ENCODE measurements around the gene MAPKAPK2.

Gene MAPKAPK2

GRCh38 chr1:206716159-206716869 lies 31.6 kb downstream of the MAPKAPK2 start:
- Histone ChIP-seq H2BK12ac (ENCODE audit: low read length) (no peak overlapping the region), H3K27me3 (ENCODE audit: control insufficient read depth in 3 of 3, insufficient read depth in 3 of 3, low read depth in 1 of 3, low read length in 3 of 3) (no peaks in the 10 kb centered on the region), H3K4me1 (ENCODE audit: control insufficient read depth in 2 of 2, insufficient read depth in 1 of 2, low read depth in 1 of 2, low read length in 2 of 2) (peaks cover 3 to 5% of the 10 kb centered on the region in 2 donors), H3K36me3 (replicated peaks in 1 of 2; ENCODE audit: control insufficient read depth in 2 of 2, insufficient read depth in 2 of 2, low read length in 2 of 2) (no peaks in the 10 kb centered on the region), H3K4me2 (ENCODE audit: insufficient read depth, low read length, poor library complexity, severe bottlenecking) (no peak overlapping the region), H2AFZ (ENCODE audit: low read length) (no peak overlapping the region), H4K8ac (ENCODE audit: low read depth, low read length) (no peak overlapping the region), H2AK5ac (ENCODE audit: low read depth, low read length) (no peak overlapping the region), H3K27ac (replicated peaks; ENCODE audit: low read length) (no peak overlapping the region), H3K4me3 (ENCODE audit: low read length in 2 of 2) (no peak overlapping the region), H3K18ac (ENCODE audit: low read length) (no peak overlapping the region), H2BK120ac (ENCODE audit: low read depth, low read length) (no peak overlapping the region), H3K9me3 (replicated peaks in 1 of 2; ENCODE audit: control insufficient read depth in 2 of 2, insufficient read depth in 1 of 2, low read depth in 1 of 2, low read length in 2 of 2) (no peaks in the 10 kb centered on the region), H4K91ac (ENCODE audit: low read depth, low read length, poor library complexity) (no peak overlapping the region), H2BK15ac (ENCODE audit: low read length) (no peak overlapping the region), H2BK5ac (ENCODE audit: low read length) (no peak overlapping the region), H3K23ac (ENCODE audit: low read depth, low read length, poor library complexity) (no peak overlapping the region), H3K14ac (ENCODE audit: low read length) (no peak overlapping the region), H3K79me1 (ENCODE audit: low read depth, low read length) (peaks cover 6% of the 10 kb centered on the region), H3K4ac (ENCODE audit: low read length) (no peak overlapping the region), H3K9ac (ENCODE audit: low read depth, low read length, poor library complexity) (no peak overlapping the region)
- no peak for DNase-seq (ENCODE audit: low spot score)
- no CpG with 5 or more reads among the region's 11 CpGs for WGBS, 2 donors (ENCODE audit: extremely low coverage in 2 of 2, insufficient read length in 2 of 2, insufficient replicate concordance in 1 of 2)

- WGBS, 2 donors (ENCODE audit: extremely low coverage in 2 of 2, insufficient read length in 2 of 2, insufficient replicate concordance in 1 of 2) = no CpG with 5 or more reads among the region's 8 CpGs
- no peak for DNase-seq (ENCODE audit: low spot score)
- H3K4me1 ChIP-seq (ENCODE audit: control insufficient read depth in 2 of 2, insufficient read depth in 1 of 2, low read depth in 1 of 2, low read length in 2 of 2) = peaks cover 3 to 5% of the 10 kb centered on the region in 2 donors
- H3K27ac ChIP-seq (replicated peaks; ENCODE audit: low read length) = no peak overlapping the region
- no peak overlapping the region for H3K4ac ChIP-seq (ENCODE audit: low read length)
- H2BK15ac ChIP-seq (ENCODE audit: low read length) = no peak overlapping the region
- no peak overlapping the region for H3K4me3 ChIP-seq (ENCODE audit: low read length in 2 of 2)
- no peak overlapping the region for H4K8ac ChIP-seq (ENCODE audit: low read depth, low read length)
- no peak overlapping the region for H3K4me2 ChIP-seq (ENCODE audit: insufficient read depth, low read length, poor library complexity, severe bottlenecking)
- no peak overlapping the region for H2BK120ac ChIP-seq (ENCODE audit: low read depth, low read length)
- H2AK5ac ChIP-seq (ENCODE audit: low read depth, low read length) = no peak overlapping the region
- peaks cover 6% of the 10 kb centered on the region for H3K79me1 ChIP-seq (ENCODE audit: low read depth, low read length)
- no peak overlapping the region for H3K18ac ChIP-seq (ENCODE audit: low read length)
- no peak overlapping the region for H3K14ac ChIP-seq (ENCODE audit: low read length)
- H3K23ac ChIP-seq (ENCODE audit: low read depth, low read length, poor library complexity) = no peak overlapping the region
- H2BK12ac ChIP-seq (ENCODE audit: low read length) = no peak overlapping the region
- no peak overlapping the region for H4K91ac ChIP-seq (ENCODE audit: low read depth, low read length, poor library complexity)
- H3K9ac ChIP-seq (ENCODE audit: low read depth, low read length, poor library complexity) = no peak overlapping the region
- H3K36me3 ChIP-seq (replicated peaks in 1 of 2; ENCODE audit: control insufficient read depth in 2 of 2, insufficient read depth in 2 of 2, low read length in 2 of 2) = no peaks in the 10 kb centered on the region
- no peak overlapping the region for H2BK5ac ChIP-seq (ENCODE audit: low read length)
- H2AFZ ChIP-seq (ENCODE audit: low read length) = no peak overlapping the region
- H3K27me3 ChIP-seq (ENCODE audit: control insufficient read depth in 3 of 3, insufficient read depth in 3 of 3, low read depth in 1 of 3, low read length in 3 of 3) = no peaks in the 10 kb centered on the region
- H3K9me3 ChIP-seq (replicated peaks in 1 of 2; ENCODE audit: control insufficient read depth in 2 of 2, insufficient read depth in 1 of 2, low read depth in 1 of 2, low read length in 2 of 2) = no peaks in the 10 kb centered on the region
Observed at GRCh38 chr1:206716870-206717673, 32.4 kb downstream of the MAPKAPK2 start.

- no peak overlapping the region for H2BK15ac ChIP-seq (ENCODE audit: low read length)
- peaks cover 8% of the 10 kb centered on the region for H3K79me1 ChIP-seq (ENCODE audit: low read depth, low read length)
Observed at GRCh38 chr1:206717674-206717989, 32.9 kb downstream of the MAPKAPK2 start.

GRCh38 chr1:206719169-206719839 lies 34.6 kb downstream of the MAPKAPK2 start:
- no peak overlapping the region for H3K4me3 ChIP-seq (ENCODE audit: low read length in 2 of 2)
- peaks cover 3 to 12% of the 10 kb centered on the region in 2 donors for H3K4me1 ChIP-seq (ENCODE audit: control insufficient read depth in 2 of 2, insufficient read depth in 1 of 2, low read depth in 1 of 2, low read length in 2 of 2)
- H3K27ac ChIP-seq (replicated peaks; ENCODE audit: low read length) = no peak overlapping the region
- H3K79me1 ChIP-seq (ENCODE audit: low read depth, low read length) = peaks cover 13% of the 10 kb centered on the region
- no peak overlapping the region for H3K9ac ChIP-seq (ENCODE audit: low read depth, low read length, poor library complexity)
- no peak overlapping the region for H3K4me2 ChIP-seq (ENCODE audit: insufficient read depth, low read length, poor library complexity, severe bottlenecking)
- no peak overlapping the region for H3K18ac ChIP-seq (ENCODE audit: low read length)
- H2BK5ac ChIP-seq (ENCODE audit: low read length) = no peak overlapping the region
- no peaks in the 10 kb centered on the region for H3K9me3 ChIP-seq (replicated peaks in 1 of 2; ENCODE audit: control insufficient read depth in 2 of 2, insufficient read depth in 1 of 2, low read depth in 1 of 2, low read length in 2 of 2)
- no peak overlapping the region for H2BK12ac ChIP-seq (ENCODE audit: low read length)
- no peak overlapping the region for H2BK15ac ChIP-seq (ENCODE audit: low read length)
- H3K27me3 ChIP-seq (ENCODE audit: control insufficient read depth in 3 of 3, insufficient read depth in 3 of 3, low read depth in 1 of 3, low read length in 3 of 3) = no peaks in the 10 kb centered on the region
- no peak overlapping the region for H2AK5ac ChIP-seq (ENCODE audit: low read depth, low read length)
- no CpG with 5 or more reads among the region's 10 CpGs for WGBS, 2 donors (ENCODE audit: extremely low coverage in 2 of 2, insufficient read length in 2 of 2, insufficient replicate concordance in 1 of 2)
- no peak for DNase-seq (ENCODE audit: low spot score)
- H3K14ac ChIP-seq (ENCODE audit: low read length) = no peak overlapping the region
- no peak overlapping the region for H2AFZ ChIP-seq (ENCODE audit: low read length)
- no peak overlapping the region for H3K4ac ChIP-seq (ENCODE audit: low read length)
- no peak overlapping the region for H4K91ac ChIP-seq (ENCODE audit: low read depth, low read length, poor library complexity)
- no peaks in the 10 kb centered on the region for H3K36me3 ChIP-seq (replicated peaks in 1 of 2; ENCODE audit: control insufficient read depth in 2 of 2, insufficient read depth in 2 of 2, low read length in 2 of 2)
- no peak overlapping the region for H3K23ac ChIP-seq (ENCODE audit: low read depth, low read length, poor library complexity)
- no peak overlapping the region for H4K8ac ChIP-seq (ENCODE audit: low read depth, low read length)
- no peak overlapping the region for H2BK120ac ChIP-seq (ENCODE audit: low read depth, low read length)

More at GRCh38 chr1:206717674-206717989, 32.9 kb downstream of the MAPKAPK2 start:
- Histone ChIP-seq H4K8ac (ENCODE audit: low read depth, low read length) (no peak overlapping the region), H3K23ac (ENCODE audit: low read depth, low read length, poor library complexity) (no peak overlapping the region), H3K27ac (replicated peaks; ENCODE audit: low read length) (no peak overlapping the region), H3K9ac (ENCODE audit: low read depth, low read length, poor library complexity) (no peak overlapping the region), H3K36me3 (replicated peaks in 1 of 2; ENCODE audit: control insufficient read depth in 2 of 2, insufficient read depth in 2 of 2, low read length in 2 of 2) (no peaks in the 10 kb centered on the region), H3K4me3 (ENCODE audit: low read length in 2 of 2) (no peak overlapping the region), H3K4me2 (ENCODE audit: insufficient read depth, low read length, poor library complexity, severe bottlenecking) (no peak overlapping the region), H4K91ac (ENCODE audit: low read depth, low read length, poor library complexity) (no peak overlapping the region), H3K27me3 (ENCODE audit: control insufficient read depth in 3 of 3, insufficient read depth in 3 of 3, low read depth in 1 of 3, low read length in 3 of 3) (no peaks in the 10 kb centered on the region), H2BK5ac (ENCODE audit: low read length) (no peak overlapping the region), H3K9me3 (replicated peaks in 1 of 2; ENCODE audit: control insufficient read depth in 2 of 2, insufficient read depth in 1 of 2, low read depth in 1 of 2, low read length in 2 of 2) (no peaks in the 10 kb centered on the region), H3K4ac (ENCODE audit: low read length) (no peak overlapping the region), H2BK12ac (ENCODE audit: low read length) (no peak overlapping the region), H3K18ac (ENCODE audit: low read length) (no peak overlapping the region), H2AFZ (ENCODE audit: low read length) (no peak overlapping the region), H2BK120ac (ENCODE audit: low read depth, low read length) (no peak overlapping the region), H3K14ac (ENCODE audit: low read length) (no peak overlapping the region), H2AK5ac (ENCODE audit: low read depth, low read length) (no peak overlapping the region), H3K4me1 (ENCODE audit: control insufficient read depth in 2 of 2, insufficient read depth in 1 of 2, low read depth in 1 of 2, low read length in 2 of 2) (peaks cover 3 to 5% of the 10 kb centered on the region in 2 donors)
- DNase-seq (ENCODE audit: low spot score) = no peak
- WGBS, 2 donors (ENCODE audit: extremely low coverage in 2 of 2, insufficient read length in 2 of 2, insufficient replicate concordance in 1 of 2) = no CpG with 5 or more reads among the region's 1 CpG

Data from neuronal stem cell (in vitro differentiated cells).